Hippocampal formation (tissue), 2 donors: ENCODE results near the gene PITHD1.
"Not testable (repeated sequence)": the region's sequence is repeated elsewhere in the genome, so short reads cannot be mapped to it uniquely, and the experiment has no call there.

Experiments used
- DNase-seq, 2 donors: peaks; one replicate each; lab custom pipeline; 2025; lab: John Stamatoyannopoulos, UW

PITHD1 gene

GRCh38 chr1:23825762-23826522 is 47.7 kb downstream of the PITHD1 start:
- no peak for DNase-seq

DNA sequence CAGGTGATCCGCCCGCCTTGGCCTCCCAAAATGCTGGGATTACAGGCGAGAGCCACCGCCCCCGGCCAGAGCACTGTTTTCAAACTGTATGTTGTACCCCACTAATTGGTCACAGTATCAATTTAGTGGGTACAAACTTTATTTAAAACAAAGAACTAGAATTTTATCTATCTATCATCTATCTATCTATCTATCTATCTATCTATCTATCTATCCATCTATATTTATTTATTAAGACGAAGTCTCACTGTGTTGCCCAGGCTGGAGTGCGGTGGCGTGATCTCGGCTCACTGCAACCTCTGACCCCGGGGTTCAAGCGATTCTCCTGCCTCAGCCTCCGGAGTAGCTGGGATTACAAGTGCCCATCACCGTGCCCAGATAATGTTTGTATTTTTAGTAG is 48.4 kb downstream of the PITHD1 start:
- DNase-seq: not testable (repeated sequence)

DNA sequence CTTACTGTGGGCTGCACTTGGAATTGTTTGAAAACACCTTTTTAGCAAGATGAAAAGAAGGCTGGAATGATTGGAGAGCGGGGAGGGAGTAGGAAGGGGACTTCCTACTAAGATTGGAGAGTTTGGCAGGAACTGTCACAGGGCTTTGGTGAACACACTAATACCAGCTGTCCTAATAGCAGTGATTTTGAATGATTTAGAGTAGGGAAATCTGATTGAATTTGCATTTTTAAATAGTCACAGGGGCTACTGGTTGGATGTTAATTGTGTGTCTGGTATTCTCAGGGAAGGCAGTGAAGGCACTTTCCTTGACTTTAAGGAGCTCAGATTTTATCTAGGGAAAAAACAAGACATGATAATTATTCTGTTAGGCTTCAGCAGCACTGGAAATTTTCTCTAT is 49.5 kb downstream of the PITHD1 start:
- DNase-seq: no peak

DNA sequence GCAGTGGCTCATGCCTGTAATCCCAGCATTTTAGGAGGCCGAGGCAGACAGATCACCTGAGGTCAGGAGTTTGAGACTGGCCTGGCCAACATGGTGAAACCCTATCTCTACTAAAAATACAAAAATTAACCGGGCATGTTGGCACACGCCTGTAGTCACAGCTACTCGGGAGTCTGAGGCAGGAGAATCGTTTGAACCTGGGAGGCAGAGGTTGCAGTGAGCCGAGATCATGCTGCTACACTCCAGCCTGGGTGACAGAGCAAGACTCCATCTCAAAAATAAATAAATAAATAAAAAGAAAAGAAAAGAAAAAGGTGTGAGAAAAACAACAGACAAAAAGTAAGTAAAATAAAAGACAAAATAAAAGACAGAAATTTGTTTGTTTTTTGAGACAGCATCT is 55.9 kb downstream of the PITHD1 start:
- DNase-seq: not testable (repeated sequence)

DNA sequence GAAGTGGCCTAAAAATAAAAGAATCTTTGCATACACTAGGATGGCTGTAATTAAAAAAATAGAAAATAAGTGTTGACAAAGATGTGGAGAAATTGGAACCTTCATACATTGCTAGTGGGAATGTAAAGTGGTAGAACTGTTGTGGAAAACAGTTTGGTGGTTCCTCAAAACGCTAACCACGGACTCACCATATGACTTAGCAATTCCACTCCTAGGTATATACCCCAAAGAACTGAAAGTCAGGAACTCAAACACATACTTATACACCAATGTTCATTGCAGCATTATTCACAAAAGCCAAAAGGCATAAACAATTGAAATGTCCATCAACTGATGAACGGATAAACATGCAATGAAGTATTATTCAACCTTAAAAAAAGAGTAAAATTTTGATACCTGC is 57.8 kb downstream of the PITHD1 start:
- DNase-seq: no peak
